Upper lobe of left lung (tissue), 6 donors: Measurements from ENCODE around the gene CDC34. TPM values are rescaled to one million over a fixed set of nuclear protein-coding genes. Genes with fewer than 3 reads are reported as not detected.

ENCODE experiments used
- ATAC-seq, 2 donors: fragments of 200-7000 bp; cut with Tn5 transposase; one replicate each; pipeline ENCODE4 v1.9.1; 2022; ENCODE audit warnings: mild to moderate bottlenecking in 2 of 2, moderate library complexity in 2 of 2; ENCODE audit not compliant: low FRiP score in 2 of 2
- DNase-seq, 2 donors: peaks; one replicate each; pipeline ENCODE4 v3.0.0-alpha.2; 2019 to 2020
- H3K27ac ChIP-seq, 4 donors: fragments of 200-600 bp; sonication (generic); one replicate each; pipeline ENCODE4 v1.5.1; 2016 to 2019
- H3K27me3 ChIP-seq, 4 donors: fragments of 200-600 bp; sonication (generic); one replicate each; pipeline ENCODE4 v1.5.1; 2017 to 2019
- H3K36me3 ChIP-seq, 4 donors: fragments of 200-600 bp; sonication (generic); one replicate each; pipeline ENCODE4 v1.5.1; 2016 to 2019
- H3K4me1 ChIP-seq, 4 donors: fragments of 200-600 bp; sonication (generic); one replicate each; pipeline ENCODE4 v1.5.1; 2018 to 2019
- H3K4me3 ChIP-seq, 4 donors: fragments of 200-600 bp; sonication (generic); one replicate each; pipeline ENCODE4 v1.5.1; 2017 to 2019; ENCODE audit warnings: mild to moderate bottlenecking in 2 of 4, moderate library complexity in 1 of 4
- H3K9me3 ChIP-seq, 4 donors: fragments of 200-600 bp; sonication (generic); one replicate each; pipeline ENCODE4 v1.5.1; 2018 to 2019
- EP300 ChIP-seq, 4 donors: sonication (generic); formaldehyde crosslinking; IDR thresholded peaks; one replicate each; pipeline ENCODE4 v1.5.1; 2017; ENCODE audit warnings: antibody characterized with exemption in 4 of 4, control low read depth in 2 of 4
- POLR2A ChIP-seq, 4 donors: fragments of 450-650 bp; IDR thresholded peaks; one replicate each; pipeline ENCODE4 v1.5.1; 2016 to 2017; ENCODE audit warnings: antibody characterized with exemption in 4 of 4, mild to moderate bottlenecking in 2 of 4
- POLR2AphosphoS5 ChIP-seq, 2 donors: sonication (generic); formaldehyde crosslinking; IDR thresholded peaks; one replicate each; pipeline ENCODE4 v1.5.1; 2017; ENCODE audit warnings: antibody characterized with exemption in 2 of 2
- WGBS, 2 donors: methylation state at CpG; one replicate each; pipeline ENCODE4 v1.1.5; 2017 to 2018; 5-methylcytosine and 5-hydroxymethylcytosine counted together
- total RNA-seq, 6 donors: library from RNA; depleted of rRNA in 4 of 6; stranded (reverse); fragments of >200 nt in 4 of 6; gene quantifications; one replicate each; pipeline versions ENCODE4 v1.1.0 to v1.2.1, GENCODE V29; 2016 to 2021
- TF ChIP-seq, protein P1 (sequence below), 6 experiments: fragments of 450-650 bp in 4 of 6; fragments of 200-600 bp in 2 of 6; sonication (generic) in 2 of 6; IDR thresholded peaks; one replicate each; pipeline ENCODE4 v1.5.1; 2016 to 2019; ENCODE audit warnings: antibody characterized with exemption in 6 of 6
- donor health status: DM: no; HTN: no; CAD: no; lungs with moderate emphysema.
- donor health status: DM: no; HTN: yes; CAD: no; lungs with severe emphysema.

The CDC34 gene
- total RNA-seq, 6 donors from 2014 or later, result 42.7 to 140 (median 52.4) TPM

DNA sequence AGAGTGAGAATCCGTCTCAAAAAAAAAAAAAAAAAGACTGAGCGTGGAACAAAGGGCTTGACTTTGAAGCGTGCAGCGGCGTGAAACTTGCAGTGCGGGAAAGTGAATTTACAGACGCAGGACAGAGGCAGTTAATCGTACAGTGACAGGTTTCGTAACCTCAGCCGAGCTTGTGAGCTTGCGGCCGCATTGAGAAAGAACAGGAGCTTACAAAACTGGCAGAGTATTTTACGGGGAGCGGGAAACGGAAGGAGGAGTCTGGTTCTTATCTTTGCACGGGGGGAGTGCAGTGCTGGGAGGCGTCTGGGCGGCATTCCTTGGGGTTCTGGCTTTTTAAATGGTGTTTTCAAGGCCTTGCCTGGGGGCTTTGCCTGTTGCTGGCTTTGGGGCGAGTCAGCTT is 34.8 kb downstream of the CDC34 start:
- ATAC-seq (peak; percentile 54 to 81), DNase-seq (peak in 1 of 2 donors; percentile 79)
- no peaks in the 10 kb centered on the region for H3K9me3 ChIP-seq
- peak overlapping the region; percentile 53 to 85 (median 78) for H3K27ac ChIP-seq
- H3K36me3 ChIP-seq, result no peaks in the 10 kb centered on the region
- peaks cover 4 to 7% (median 5%) of the 10 kb centered on the region in 4 donors for H3K4me1 ChIP-seq
- 49 to 66% methylated on average over 18 to 19 of the region's 19 CpGs for WGBS, 2 donors
- no peaks in the 10 kb centered on the region for H3K27me3 ChIP-seq
- H3K4me3 ChIP-seq, result no peak overlapping the region
- TF ChIP-seq POLR2AphosphoS5 (IDR thresholded peaks at IDR 0.05) (peak; percentile 61 to 62), POLR2A (IDR thresholded peaks at IDR 0.05) (peak in 1 of 4 donors; percentile 35), EP300 (IDR thresholded peaks at IDR 0.05) (no peak)

DNA sequence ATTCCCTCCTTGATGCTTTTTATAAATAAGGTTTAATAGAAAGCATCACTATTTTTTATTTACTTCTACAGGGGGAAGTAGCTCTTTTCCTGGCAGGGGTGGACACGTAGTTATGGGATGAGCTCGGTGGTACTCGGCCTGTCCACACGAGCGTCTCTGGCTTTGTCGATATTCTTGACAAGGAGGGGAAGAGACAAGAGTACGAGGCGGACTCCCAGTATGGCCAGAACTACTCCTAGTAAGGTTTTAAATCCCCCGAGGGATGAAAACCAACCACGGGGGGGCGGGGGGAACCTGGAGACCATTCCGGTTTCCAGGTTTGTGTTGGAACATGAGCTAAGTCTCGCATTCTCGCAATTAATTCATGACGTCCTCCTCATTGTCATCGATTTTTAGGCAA is 35.3 kb downstream of the CDC34 start:
- H3K27me3 ChIP-seq, result no peaks in the 10 kb centered on the region
- TF ChIP-seq POLR2A (IDR thresholded peaks at IDR 0.05) (no peak), POLR2AphosphoS5 (IDR thresholded peaks at IDR 0.05) (no peak), EP300 (IDR thresholded peaks at IDR 0.05) (no peak)
- TF ChIP-seq, protein P1, sequence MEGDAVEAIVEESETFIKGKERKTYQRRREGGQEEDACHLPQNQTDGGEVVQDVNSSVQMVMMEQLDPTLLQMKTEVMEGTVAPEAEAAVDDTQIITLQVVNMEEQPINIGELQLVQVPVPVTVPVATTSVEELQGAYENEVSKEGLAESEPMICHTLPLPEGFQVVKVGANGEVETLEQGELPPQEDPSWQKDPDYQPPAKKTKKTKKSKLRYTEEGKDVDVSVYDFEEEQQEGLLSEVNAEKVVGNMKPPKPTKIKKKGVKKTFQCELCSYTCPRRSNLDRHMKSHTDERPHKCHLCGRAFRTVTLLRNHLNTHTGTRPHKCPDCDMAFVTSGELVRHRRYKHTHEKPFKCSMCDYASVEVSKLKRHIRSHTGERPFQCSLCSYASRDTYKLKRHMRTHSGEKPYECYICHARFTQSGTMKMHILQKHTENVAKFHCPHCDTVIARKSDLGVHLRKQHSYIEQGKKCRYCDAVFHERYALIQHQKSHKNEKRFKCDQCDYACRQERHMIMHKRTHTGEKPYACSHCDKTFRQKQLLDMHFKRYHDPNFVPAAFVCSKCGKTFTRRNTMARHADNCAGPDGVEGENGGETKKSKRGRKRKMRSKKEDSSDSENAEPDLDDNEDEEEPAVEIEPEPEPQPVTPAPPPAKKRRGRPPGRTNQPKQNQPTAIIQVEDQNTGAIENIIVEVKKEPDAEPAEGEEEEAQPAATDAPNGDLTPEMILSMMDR (IDR thresholded peaks at IDR 0.05), result no peak
- DNase-seq (no peak), ATAC-seq (no peak)
- peak overlapping the region; percentile 53 to 85 (median 78) for H3K27ac ChIP-seq
- H3K4me1 ChIP-seq, result peaks cover 4 to 12% (median 9%) of the 10 kb centered on the region in 4 donors
- H3K9me3 ChIP-seq, result no peaks in the 10 kb centered on the region
- 77% methylated on average over 16 of the region's 16 CpGs for whole genome bisulfite sequencing, 2 donors
- no peaks in the 10 kb centered on the region for H3K36me3 ChIP-seq
- H3K4me3 ChIP-seq, result no peak overlapping the region

DNA sequence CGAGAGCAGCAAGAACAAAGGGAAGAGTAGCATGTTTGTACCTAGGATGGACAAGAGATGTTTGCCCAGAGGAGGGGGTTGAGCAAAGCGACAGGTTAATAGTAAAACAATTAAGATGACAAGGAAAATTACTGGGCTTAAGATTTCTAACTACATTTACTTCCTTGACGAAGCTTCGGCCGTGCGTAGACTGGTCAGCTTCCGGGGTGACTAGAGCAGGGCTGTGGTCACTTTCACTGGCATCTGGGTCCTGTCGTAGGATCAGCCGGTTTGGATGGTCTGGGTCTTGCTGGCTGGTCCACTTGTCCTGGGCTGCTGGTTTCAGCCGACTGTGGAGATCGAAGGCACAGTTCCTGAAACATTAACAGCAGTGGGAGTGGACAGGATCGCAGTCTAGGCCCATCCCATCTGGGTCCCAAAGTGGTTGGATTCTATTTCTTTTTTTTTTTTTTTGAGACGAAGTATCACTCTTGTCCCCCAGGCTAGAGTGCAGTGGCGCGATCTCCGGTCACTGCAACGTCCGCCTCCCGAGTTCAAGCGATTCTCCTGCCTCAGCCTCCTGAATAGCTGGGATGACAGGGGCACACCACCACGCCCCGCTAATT is 35.8 kb downstream of the CDC34 start:
- no peak for TF ChIP-seq POLR2A (IDR thresholded peaks at IDR 0.05)
- TF ChIP-seq, protein P1 (IDR thresholded peaks at IDR 0.05), result no peak
- no peak for TF ChIP-seq POLR2AphosphoS5 (IDR thresholded peaks at IDR 0.05)
- TF ChIP-seq EP300 (IDR thresholded peaks at IDR 0.05), result no peak
- ATAC-seq (no peak), DNase-seq (no peak)
- H3K27me3 ChIP-seq, result no peaks in the 10 kb centered on the region
- peak overlapping the region; percentile 53 to 85 (median 78) for H3K27ac ChIP-seq
- H3K36me3 ChIP-seq, result no peaks in the 10 kb centered on the region
- no peak overlapping the region for H3K4me3 ChIP-seq
- H3K4me1 ChIP-seq, result peaks cover 4 to 14% (median 9%) of the 10 kb centered on the region in 4 donors
- H3K9me3 ChIP-seq, result no peaks in the 10 kb centered on the region
- WGBS, 2 donors, result 83 to 89% methylated on average over 22 of the region's 22 CpGs

DNA sequence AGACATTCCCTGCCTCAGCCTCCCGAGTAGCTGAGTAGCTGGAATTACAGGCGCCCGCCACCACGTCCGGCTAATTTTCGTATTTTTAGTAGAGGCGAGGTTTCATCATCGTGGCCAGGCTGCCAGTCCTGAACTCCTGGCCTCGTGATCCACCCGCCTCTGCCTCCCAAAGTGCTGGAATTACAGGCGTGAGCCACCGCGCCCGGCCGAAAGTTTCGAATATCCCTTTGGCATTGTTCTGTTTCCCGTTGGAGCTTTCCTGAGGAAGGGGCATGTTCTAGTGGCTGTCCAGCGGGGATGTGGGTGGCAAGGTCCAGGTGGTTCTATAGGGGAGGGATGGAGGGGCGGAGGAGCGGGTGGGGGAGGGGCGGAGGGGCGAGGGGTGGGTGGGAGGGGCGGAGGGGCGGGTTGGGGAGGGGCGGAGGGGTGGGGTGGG is 38.7 kb downstream of the CDC34 start:
- H3K27me3 ChIP-seq, result no peaks in the 10 kb centered on the region
- no peak overlapping the region for H3K4me3 ChIP-seq
- ATAC-seq, result no peak
- peak in 1 of 2 donors; percentile 58 for DNase-seq
- H3K9me3 ChIP-seq, result no peaks in the 10 kb centered on the region
- no peaks in the 10 kb centered on the region for H3K36me3 ChIP-seq
- H3K4me1 ChIP-seq, result peaks cover 26 to 38% (median 31%) of the 10 kb centered on the region in 4 donors
- WGBS, 2 donors, result 81 to 85% methylated on average over 11 of the region's 25 CpGs
- H3K27ac ChIP-seq, result peak overlapping the region in 1 of 4 donors; percentile 13
- TF ChIP-seq POLR2A (IDR thresholded peaks at IDR 0.05) (no peak), EP300 (IDR thresholded peaks at IDR 0.05) (no peak), POLR2AphosphoS5 (IDR thresholded peaks at IDR 0.05) (no peak)
- TF ChIP-seq, protein P1 (IDR thresholded peaks at IDR 0.05), result no peak

DNA sequence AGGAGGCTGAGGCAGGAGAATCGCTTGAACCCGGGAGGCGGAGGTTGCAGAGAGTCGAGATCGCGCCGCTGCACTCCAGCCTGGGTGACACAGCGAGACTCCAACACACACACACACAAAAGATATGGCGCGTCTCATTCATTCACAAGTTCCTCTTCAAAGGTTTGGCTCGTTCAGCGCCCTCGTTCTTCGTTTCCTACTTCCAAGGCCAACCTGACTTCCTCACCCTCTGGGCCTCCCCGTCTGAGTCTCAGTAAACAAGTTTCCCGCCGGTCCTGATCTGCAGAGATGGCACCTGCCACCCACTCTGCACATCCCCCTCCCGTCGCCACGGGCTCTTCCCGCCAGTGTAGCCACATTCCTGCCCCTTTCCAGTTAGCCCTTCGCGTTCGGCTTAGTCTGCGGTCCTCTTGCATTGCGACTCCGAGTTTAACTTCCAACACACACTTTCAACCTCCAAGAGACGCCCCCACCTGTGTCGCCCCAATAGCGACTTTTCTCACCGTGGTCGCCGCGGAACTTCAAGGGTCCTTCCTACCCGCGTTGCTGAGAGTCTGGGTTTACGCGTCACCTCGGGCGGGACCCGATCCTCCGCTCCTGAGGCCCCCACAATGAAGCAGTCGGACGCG is 39.5 kb downstream of the CDC34 start:
- peaks cover 34 to 45% (median 38%) of the 10 kb centered on the region in 4 donors for H3K4me1 ChIP-seq
- WGBS, 2 donors, result 0 to 3% methylated on average over 45 of the region's 45 CpGs

More for the DNA sequence above, 39.5 kb downstream of the CDC34 start:
- no peaks in the 10 kb centered on the region for H3K36me3 ChIP-seq
- peak overlapping the region; percentile 4 to 99 (median 98) for H3K4me3 ChIP-seq
- DNase-seq (peak; percentile 58 to 72), ATAC-seq (peak; percentile 7 to 19)
- TF ChIP-seq, protein P1 (IDR thresholded peaks at IDR 0.05), result no peak
- TF ChIP-seq POLR2AphosphoS5 (IDR thresholded peaks at IDR 0.05) (peak; percentile 8 to 42), POLR2A (IDR thresholded peaks at IDR 0.05) (peak in 1 of 4 donors; percentile 41), EP300 (IDR thresholded peaks at IDR 0.05) (no peak)
- no peaks in the 10 kb centered on the region for H3K27me3 ChIP-seq
- no peaks in the 10 kb centered on the region for H3K9me3 ChIP-seq
- peak overlapping the region; percentile 86 to 96 (median 90) for H3K27ac ChIP-seq
